CD4-positive, alpha-beta T cell treated with Interleukin-12 subunit alpha and Interleukin-12 subunit beta, for 1 hour (primary cell): ENCODE data around the gene NYAP2.

ENCODE experiments used
- DNase-seq: peaks from one replicate; pipeline ENCODE4 v3.0.0-alpha.2; 2020

The NYAP2 gene

GRCh38 chr2:225431105-225431863 is 31.8 kb downstream of the NYAP2 start:
- no peak for DNase-seq

DNA sequence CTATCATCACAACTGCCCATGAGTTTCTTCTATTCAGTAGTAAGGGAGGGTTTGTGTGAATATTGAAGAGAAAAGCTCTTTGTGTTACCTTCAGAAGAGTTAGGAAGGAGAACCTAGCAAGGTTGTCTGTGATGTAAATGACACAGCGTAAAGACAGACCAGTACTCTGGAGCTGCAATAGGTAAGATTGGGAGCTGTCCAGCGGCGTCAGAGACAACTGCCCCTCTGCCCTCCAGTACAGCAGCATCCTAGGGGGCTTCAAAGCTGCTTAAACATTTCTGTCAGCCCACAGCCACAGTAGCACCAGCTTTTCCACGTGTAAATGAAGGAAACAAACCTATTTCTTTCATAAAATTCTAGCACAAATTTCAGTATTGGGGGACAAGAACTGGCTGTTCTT is 34.5 kb downstream of the NYAP2 start:
- DNase-seq, result no peak

GRCh38 chr2:225437319-225437718 is 37.8 kb downstream of the NYAP2 start:
- DNase-seq, result no peak

GRCh38 chr2:225438248-225438647 is 38.7 kb downstream of the NYAP2 start:
- DNase-seq, result no peak

DNA sequence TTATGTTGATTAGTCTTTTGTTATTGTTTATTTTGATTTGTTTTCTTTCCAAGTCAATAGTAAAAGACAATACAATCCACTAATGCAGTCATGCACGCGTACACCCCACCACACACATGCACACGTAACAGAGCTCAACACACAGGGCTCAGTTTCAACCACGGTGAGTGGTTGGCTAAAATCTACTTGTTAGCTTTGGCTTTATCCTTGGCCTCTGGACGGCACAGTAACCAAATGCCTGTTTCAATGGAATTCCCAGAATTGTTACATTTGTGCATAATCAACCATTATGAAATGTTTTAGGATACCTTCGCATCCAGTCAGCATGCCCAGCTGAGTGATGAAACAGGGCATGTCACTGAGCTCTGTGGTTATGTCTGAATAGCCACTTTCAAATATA is 53.2 kb downstream of the NYAP2 start:
- DNase-seq, result no peak

DNA sequence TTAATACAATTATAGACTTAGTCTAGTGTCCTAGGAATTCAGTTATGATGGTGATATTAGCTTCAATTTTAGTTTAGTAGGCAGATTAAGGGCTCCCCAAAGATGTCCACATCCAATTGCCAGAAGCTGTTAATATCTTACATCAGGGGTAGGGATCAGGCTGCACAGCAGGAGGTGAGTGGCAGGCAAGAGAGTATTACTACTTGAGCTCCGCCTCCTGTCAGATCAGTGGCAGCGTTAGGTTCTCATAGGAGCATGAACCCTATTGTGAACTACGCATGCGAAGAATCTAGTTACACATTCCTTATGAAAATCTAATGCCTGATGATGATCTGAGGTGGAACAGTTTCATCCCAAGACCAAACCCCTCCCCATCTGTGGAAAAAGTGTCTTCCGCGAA is 54.9 kb downstream of the NYAP2 start:
- no peak for DNase-seq

DNA sequence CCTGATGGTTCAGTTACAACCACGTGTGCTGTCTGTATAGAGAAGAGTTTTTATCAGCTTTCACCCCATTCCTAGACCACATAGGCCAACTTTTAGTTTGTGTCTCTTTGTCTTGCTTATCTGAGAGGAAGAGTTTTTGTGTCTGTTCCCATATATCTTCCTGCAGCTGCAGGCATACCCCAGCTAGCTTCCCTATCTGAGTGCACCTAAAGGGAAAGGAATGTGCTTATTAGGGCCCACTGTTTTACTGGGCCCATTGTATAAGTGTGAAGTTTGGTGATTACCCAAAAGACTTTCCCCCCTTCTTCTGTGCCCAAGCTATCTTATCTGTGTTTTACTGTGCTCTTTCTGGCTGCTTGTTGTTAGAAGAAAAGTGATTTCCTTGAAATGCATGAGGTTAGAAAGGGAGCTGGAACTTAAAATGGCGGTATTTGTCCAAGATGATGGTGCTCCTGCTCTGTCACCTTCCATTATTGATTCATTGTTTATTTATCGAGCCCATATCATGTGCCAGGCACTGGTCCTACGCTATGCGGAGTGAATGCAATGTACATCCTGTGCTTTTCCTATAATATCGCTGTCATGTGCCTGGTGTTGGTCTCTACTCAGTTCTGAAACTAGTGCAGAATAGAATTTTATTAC is 57.2 kb downstream of the NYAP2 start:
- DNase-seq, result no peak

GRCh38 chr2:225457482-225457881 is 58.0 kb downstream of the NYAP2 start:
- DNase-seq, result no peak

GRCh38 chr2:225458431-225459117 is 59.1 kb downstream of the NYAP2 start:
- no peak for DNase-seq

GRCh38 chr2:225462417-225462816 is 62.9 kb downstream of the NYAP2 start:
- DNase-seq, result no peak

DNA sequence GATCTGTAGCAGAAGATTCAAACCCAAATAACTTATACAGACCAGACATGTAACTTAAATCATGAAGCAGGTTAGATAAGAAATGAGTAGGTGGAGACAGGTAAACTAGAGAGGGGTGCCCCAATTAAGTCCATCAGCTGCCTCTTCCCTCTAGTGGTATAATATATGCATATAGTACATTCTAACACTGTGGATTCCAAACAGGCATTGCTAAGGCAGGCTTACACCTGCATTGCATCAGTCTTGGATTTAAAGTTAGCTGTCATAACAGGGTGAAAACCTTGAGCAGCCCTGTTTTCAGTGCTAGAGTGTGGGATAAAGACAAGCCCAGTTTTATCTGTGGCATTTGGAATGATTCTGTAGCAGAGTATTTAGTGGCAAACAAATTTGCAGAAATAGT is 63.4 kb downstream of the NYAP2 start:
- no peak for DNase-seq

- DNase-seq, result no peak
These were observed 63.9 kb downstream of the NYAP2 start for GRCh38 chr2:225463449-225463848.

DNA sequence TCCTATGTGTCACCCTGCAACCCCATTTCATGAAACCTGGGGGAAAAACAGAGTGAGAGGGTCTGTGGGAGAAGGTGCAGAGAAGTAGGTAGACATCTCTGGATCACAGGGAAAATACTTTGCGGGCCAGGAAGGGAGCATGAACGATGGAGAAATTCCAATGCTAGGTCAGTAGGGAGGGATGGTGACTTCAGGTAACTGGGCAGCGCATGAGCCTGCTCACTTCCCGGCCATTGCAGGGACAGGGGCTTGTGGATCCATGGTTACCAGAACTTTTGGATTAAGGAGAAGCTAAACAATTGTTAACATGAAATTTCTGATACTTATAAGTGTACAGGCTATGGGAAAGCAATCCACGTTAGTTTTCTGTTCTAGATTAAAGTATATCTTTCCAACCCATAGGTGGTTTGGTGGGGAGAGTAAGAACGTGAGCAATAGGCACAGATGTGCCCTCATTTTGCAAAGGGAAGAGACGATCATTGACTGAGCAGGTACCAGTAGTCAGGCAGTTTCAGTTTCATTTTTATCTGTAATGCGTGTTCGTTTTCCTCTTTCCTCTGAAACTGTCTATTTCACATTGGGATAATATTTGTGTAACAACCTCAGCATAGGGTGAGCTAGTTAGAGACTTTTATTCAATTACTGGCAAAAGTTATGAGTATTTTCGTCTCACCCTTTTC is 65.0 kb downstream of the NYAP2 start:
- DNase-seq, result peak; percentile 39

GRCh38 chr2:225465827-225466226 is 66.3 kb downstream of the NYAP2 start:
- DNase-seq, result no peak

- DNase-seq, result no peak
These were observed 67.5 kb downstream of the NYAP2 start for GRCh38 chr2:225466891-225467604.

DNA sequence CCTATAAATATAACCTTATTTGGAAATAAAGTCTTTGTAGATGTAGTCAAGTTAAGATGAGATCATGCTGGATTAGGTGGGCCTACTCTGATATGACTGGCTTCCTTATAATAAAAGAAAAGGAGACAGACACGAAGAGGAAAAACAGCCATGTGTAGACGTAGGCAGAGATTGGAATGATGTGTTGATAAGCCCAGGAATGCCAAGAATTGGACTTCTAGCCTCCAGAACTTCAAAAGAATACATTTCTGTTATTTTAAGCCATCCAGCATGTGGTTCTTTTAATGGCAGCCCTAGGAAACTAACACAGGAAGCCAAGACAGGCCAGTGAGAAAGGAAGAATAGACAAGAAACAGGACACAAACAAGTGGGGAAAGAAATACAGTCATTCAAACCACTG is 68.6 kb downstream of the NYAP2 start:
- DNase-seq, result no peak

- no peak for DNase-seq
These were observed 71.5 kb downstream of the NYAP2 start for GRCh38 chr2:225471039-225471438.

DNA sequence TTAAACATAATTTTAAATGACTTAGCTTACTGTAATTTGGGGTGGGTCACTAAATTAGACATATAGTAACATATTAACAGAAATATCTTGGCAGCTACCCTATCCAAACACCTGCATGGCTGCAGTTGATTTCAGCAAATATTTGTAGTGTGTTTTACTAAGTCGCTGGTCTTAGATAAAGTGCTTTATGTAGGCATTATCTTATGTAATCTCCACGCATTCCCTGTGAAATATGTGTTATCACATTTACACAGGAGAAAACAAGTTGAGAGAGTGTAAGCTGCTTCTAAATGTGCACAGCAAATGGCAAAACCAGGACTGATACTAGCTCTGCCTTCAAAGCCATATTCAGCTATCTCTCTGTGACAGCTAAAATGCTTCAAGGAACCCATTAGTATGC is 72.0 kb downstream of the NYAP2 start:
- no peak for DNase-seq

DNA sequence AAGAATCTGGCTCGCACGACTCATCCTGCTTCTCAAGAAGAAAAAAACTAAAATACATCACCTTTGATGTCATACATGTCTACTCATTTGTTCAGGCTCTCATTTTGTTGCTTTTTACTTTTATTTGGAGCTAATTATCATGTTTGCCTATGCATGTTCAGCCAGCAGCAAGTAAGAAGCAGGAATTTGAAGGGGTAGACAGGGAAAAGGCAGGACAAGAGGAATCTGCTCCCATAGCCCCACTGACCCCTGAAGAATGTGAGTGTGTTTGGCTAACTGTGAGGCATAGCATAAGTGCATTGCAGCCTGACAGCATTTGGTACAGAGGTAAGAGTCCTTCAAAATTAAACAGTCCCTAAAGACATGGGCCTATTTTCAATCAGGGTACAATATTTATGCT is 72.7 kb downstream of the NYAP2 start:
- DNase-seq, result no peak

- no peak for DNase-seq
These were observed 79.9 kb downstream of the NYAP2 start for GRCh38 chr2:225479386-225479785.

DNA sequence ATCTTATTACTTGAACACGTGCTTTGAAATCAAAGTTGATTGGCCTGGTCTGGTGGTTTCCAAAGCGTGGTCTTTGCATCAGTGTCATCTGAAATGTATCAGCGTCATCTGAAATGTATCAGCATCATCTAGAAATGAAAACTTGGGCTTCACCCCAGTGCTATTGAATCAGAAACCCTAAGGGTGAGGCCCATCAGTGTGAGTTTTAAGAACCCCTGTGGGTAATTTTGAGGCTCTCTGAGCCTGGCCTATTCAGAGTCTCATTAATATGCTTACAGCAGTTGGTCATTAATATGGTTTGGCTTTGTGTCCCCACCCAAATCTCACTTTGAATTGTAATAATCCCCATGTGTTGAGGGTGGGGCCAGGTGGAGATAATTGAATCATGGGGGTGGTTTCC is 85.2 kb downstream of the NYAP2 start:
- DNase-seq, result no peak

GRCh38 chr2:225486236-225486635 is 86.7 kb downstream of the NYAP2 start:
- DNase-seq, result no peak

- no peak for DNase-seq
These were observed 88.4 kb downstream of the NYAP2 start for GRCh38 chr2:225487878-225488416.
